Endothelial cell (in vitro differentiated cells): ENCODE measurements around the gene HCRTR1. TPM values are rescaled to one million over a fixed set of nuclear protein-coding genes. Genes with fewer than 3 reads are reported as not detected.
A peak's percentile ranks its signal among the peaks of the same experiment; 100 is the strongest.

Experiments used
- DNase-seq: peaks from one replicate; pipeline ENCODE4 v3.0.0; 2021; ENCODE audit warnings: low spot score
- H3K27ac Mint-ChIP-seq: one replicate; pipeline ENCODE4 v1.8.0; 2021; ENCODE audit warnings: mixed read lengths, inconsistent platforms; ENCODE audit not compliant: unreplicated experiment
- H3K27me3 Mint-ChIP-seq: one replicate; pipeline ENCODE4 v1.8.0; 2021; ENCODE audit warnings: mild to moderate bottlenecking, moderate library complexity, mixed read lengths, inconsistent platforms; ENCODE audit not compliant: unreplicated experiment
- H3K36me3 Mint-ChIP-seq: one replicate; pipeline ENCODE4 v1.8.0; 2021; ENCODE audit warnings: mild to moderate bottlenecking, low read depth, mixed read lengths, inconsistent platforms; ENCODE audit not compliant: unreplicated experiment
- H3K4me1 Mint-ChIP-seq: one replicate; pipeline ENCODE4 v1.8.0; 2021; ENCODE audit warnings: mild to moderate bottlenecking, mixed read lengths, inconsistent platforms; ENCODE audit not compliant: unreplicated experiment
- H3K4me3 Mint-ChIP-seq: one replicate; pipeline ENCODE4 v1.8.0; 2021; ENCODE audit warnings: mild to moderate bottlenecking, mixed read lengths, inconsistent platforms; ENCODE audit not compliant: unreplicated experiment
- H3K9me3 Mint-ChIP-seq: one replicate; pipeline ENCODE4 v1.8.0; 2021; ENCODE audit warnings: mixed read lengths, inconsistent platforms; ENCODE audit not compliant: unreplicated experiment
- total RNA-seq: library from RNA; stranded (reverse); fragmentation: NEBNext Ultra II Directional; extraction: Animal tissue kit (Norgen Biotek cat#: 25700); gene quantifications from one replicate; pipeline ENCODE4 v1.2.1, GENCODE V29; 2021; ENCODE audit not compliant: unreplicated experiment
- TF ChIP-seq, protein P1 (sequence below): fragments of 200-600 bp; sonication (generic); IDR thresholded peaks from one replicate; pipeline ENCODE4 v1.5.0; 2021; ENCODE audit warnings: antibody characterized with exemption; ENCODE audit not compliant: unreplicated experiment

Gene HCRTR1
- total RNA-seq, 1 donor from 2014 or later: not detected

DNA sequence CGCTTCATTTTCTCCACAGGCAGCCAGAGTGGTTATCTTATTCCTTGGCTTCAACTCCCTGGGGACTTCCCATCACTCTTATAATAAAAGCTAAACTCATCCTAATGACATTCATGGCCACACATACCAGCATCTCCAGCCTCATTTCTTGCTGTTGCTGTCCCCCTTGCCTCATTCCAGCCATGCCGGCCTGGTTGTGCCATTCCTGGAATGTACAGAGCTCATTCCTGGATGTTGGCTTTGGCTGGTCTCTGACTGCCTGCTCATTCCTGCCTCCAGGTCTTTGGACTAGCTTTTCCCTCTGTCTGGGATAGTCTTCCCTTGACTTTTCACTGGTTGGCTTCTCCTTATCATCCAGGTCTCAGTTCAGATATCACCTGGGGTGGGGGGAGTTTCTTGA lies 29.6 kb downstream of the HCRTR1 start:
- DNase-seq: no peak
- Mint-ChIP-seq H3K36me3 (peaks cover 3% of the 10 kb centered on the region), H3K27me3 (peaks cover 14% of the 10 kb centered on the region), H3K9me3 (no peaks in the 10 kb centered on the region), H3K4me1 (peaks cover 25% of the 10 kb centered on the region), H3K4me3 (peak overlapping the region; percentile 48), H3K27ac (peak overlapping the region; percentile 33)
- TF ChIP-seq, protein P1, sequence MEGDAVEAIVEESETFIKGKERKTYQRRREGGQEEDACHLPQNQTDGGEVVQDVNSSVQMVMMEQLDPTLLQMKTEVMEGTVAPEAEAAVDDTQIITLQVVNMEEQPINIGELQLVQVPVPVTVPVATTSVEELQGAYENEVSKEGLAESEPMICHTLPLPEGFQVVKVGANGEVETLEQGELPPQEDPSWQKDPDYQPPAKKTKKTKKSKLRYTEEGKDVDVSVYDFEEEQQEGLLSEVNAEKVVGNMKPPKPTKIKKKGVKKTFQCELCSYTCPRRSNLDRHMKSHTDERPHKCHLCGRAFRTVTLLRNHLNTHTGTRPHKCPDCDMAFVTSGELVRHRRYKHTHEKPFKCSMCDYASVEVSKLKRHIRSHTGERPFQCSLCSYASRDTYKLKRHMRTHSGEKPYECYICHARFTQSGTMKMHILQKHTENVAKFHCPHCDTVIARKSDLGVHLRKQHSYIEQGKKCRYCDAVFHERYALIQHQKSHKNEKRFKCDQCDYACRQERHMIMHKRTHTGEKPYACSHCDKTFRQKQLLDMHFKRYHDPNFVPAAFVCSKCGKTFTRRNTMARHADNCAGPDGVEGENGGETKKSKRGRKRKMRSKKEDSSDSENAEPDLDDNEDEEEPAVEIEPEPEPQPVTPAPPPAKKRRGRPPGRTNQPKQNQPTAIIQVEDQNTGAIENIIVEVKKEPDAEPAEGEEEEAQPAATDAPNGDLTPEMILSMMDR: no peak

DNA sequence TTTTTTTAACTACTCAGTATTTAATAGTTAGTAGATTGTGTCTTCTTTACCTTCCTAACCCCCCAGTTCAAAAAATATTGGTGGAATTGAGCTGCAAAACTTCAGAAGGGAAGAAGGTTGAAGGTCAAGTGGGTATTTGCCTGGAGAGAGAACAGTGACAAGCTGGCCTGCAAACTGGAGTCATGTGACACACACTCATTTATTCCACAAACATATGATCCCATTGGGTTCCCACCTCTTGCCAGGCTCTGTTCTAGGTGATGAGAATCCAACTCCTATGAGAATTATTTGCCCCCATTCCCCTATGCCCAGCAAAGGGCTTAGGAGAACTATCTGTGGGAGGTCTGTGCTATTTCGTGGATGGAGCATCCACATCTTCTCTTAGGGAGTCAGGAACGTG lies 30.7 kb downstream of the HCRTR1 start:
- Mint-ChIP-seq H3K36me3 (peaks cover 3% of the 10 kb centered on the region), H3K4me3 (no peak overlapping the region), H3K9me3 (no peaks in the 10 kb centered on the region), H3K4me1 (peaks cover 20% of the 10 kb centered on the region), H3K27me3 (peaks cover 15% of the 10 kb centered on the region), H3K27ac (peak overlapping the region; percentile 66)
- DNase-seq: no peak
- TF ChIP-seq, protein P1: no peak

DNA sequence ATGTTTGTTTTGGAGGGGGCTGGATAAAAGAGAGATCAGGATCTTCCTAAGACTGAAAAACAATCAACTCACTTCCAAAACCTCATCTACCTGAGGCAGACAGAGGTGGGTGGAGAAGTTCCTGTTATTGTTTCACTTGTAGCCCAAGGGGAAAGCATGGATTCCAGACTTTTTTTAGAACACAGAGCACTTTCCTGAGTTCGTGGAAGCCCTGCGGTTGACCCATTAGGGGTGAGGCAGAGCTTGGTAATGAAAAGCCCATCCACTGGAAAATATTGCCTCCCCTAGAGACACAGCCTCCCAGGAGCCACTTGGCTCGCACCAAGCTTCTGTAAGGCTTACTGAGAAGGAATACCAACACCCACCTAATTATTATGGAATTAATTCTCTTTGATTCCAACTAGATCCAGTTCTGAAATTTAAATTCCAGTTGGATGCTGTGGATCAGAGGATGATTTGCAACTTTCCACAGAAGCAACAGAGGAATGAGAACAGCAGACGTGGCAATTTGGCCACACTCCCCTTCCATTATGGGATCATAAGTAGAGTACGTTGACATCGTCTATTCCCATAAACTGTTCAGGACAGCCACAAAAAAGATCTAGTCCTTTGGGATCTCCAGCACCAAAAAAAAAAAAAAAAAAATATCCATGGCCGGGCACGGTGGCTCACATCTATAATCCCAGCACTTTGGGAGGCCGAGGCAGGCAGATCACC lies 31.3 kb downstream of the HCRTR1 start:
- peak overlapping the region; percentile 66 for H3K27ac Mint-ChIP-seq
- H3K27me3 Mint-ChIP-seq: peaks cover 17% of the 10 kb centered on the region
- H3K9me3 Mint-ChIP-seq: no peaks in the 10 kb centered on the region
- H3K4me1 Mint-ChIP-seq: peaks cover 15% of the 10 kb centered on the region
- TF ChIP-seq, protein P1: no peak
- H3K4me3 Mint-ChIP-seq: no peak overlapping the region
- no peak for DNase-seq
- peaks cover 3% of the 10 kb centered on the region for H3K36me3 Mint-ChIP-seq

DNA sequence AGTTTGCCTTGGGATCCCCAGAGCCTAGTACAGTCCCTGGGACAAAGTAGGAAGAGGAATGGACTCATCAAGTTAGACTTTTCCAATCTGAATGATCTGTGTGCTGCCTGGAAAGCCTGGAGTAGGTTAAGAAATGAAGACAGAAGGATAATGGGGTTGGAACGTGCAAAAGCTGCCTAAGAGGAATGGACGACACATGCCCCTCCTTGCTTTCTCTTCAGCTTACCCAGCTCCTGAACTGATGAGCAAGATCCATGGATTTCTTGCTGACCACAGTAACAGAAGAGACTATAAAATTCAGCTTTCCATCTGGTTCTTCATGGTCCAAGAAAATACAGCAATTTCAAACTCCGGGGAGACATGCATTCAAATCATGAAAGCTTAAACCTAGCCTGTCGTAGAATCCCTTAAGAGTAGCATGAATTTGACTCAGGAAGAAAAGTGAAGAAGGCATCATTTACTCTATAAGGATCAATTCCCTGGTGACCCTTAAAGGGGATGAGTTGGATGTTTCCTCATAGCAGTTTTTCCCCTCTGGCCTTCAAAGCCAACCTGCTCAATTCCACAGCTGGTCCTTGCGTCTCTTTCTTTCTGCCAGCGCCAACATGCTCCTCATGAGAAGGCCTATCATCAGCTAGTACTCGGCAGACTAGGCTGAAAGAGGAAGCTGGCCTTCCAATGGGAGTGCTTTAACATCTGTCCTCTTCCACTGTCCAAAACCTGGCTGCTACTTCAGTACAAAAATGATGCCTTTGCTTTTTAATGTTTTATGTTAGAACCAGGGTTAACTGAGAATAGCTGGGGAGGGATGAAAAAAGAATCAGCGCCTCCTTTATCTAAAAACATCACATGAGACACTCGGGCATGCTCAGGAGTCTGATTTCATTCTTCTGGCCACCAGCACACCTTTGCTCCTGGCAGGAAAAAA lies 32.9 kb downstream of the HCRTR1 start:
- TF ChIP-seq, protein P1: no peak

DNA sequence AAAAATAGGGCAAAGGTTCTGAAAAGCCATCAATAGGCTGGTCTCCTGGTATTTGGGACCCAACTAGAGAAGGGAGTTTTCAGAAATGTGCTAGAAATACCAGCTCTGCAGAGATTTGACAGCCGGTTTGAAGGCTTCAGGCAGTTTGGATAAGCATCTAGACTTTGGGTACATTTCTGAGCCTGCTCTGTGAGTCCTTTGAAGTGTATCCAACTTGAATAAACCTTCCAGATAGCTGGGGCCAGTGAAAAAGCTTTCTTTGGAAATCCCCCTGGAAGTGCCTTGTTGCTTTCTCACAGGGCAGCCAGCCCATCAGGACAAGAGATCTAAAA lies 33.6 kb downstream of the HCRTR1 start:
- Mint-ChIP-seq H3K4me3 (no peak overlapping the region), H3K27ac (no peak overlapping the region), H3K4me1 (peaks cover 13% of the 10 kb centered on the region), H3K27me3 (peaks cover 9% of the 10 kb centered on the region), H3K36me3 (peaks cover 3% of the 10 kb centered on the region), H3K9me3 (no peaks in the 10 kb centered on the region)
- DNase-seq: no peak
- TF ChIP-seq, protein P1: no peak

More for the DNA sequence above, 32.9 kb downstream of the HCRTR1 start:
- H3K9me3 Mint-ChIP-seq: no peaks in the 10 kb centered on the region
- no peak overlapping the region for H3K4me3 Mint-ChIP-seq
- H3K27ac Mint-ChIP-seq: no peak overlapping the region
- peaks cover 13% of the 10 kb centered on the region for H3K4me1 Mint-ChIP-seq
- DNase-seq: no peak
- H3K27me3 Mint-ChIP-seq: peaks cover 11% of the 10 kb centered on the region
- H3K36me3 Mint-ChIP-seq: peaks cover 3% of the 10 kb centered on the region
